ENCODE results near the gene DBH.
"Not testable (repeated sequence)": the region's sequence is repeated elsewhere in the genome, so short reads cannot be mapped to it uniquely, and the experiment has no call there.

DBH gene

DNA sequence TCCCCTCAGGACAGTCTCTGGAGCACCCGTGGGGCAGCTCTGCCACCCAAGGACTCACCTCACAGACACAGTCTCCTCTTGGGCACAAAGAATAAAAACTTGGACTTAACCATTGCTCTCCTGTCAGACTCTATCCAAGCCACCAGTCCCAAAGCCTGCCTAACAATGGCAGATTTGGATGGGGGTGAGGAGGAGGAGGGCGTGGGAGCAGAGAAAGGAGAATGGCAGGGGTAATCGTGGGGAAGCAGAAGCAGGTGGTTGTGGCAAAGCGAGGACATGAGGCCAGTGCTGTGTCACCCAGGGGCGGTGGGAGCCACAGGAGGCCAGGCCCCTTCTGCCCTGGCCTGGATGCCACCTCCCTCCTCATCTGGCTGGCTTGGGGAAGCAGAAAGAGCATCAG lies 21.5 kb upstream of the DBH start:
- Histone ChIP-seq H3K36me3 (ENCODE audit: control insufficient read depth, insufficient read depth, low read length) (no peaks in the 10 kb centered on the region), H3K9me3 (ENCODE audit: control insufficient read depth, low read length) (no peaks in the 10 kb centered on the region), H3K9ac (ENCODE audit: low read length) (no peak overlapping the region), H3K4me1 (ENCODE audit: control insufficient read depth, insufficient read depth, low read length) (no peaks in the 10 kb centered on the region), H3K4me3 (ENCODE audit: low read length) (no peak overlapping the region), H3K27me3 (ENCODE audit: control insufficient read depth, insufficient read depth, low read length) (peaks cover 18% of the 10 kb centered on the region)

DNA sequence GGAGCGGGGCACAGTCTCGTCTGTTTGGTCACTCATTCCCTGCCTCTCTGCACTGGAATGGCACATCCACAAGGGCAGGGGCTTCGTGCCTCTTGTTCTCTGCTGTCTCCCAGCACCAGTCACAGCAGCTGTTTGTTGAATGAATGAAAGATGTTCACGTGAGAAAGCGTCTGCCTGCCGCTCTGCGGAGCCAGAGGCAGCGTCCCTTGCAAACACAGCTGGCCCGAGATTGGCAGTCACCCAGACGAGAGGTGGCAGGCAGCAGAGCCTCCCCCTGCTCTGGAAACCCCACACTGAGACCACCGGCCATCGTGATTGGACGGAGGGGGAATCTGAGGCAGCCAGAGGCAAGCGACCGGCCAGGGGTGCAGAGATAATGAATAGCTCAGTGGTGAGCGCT lies 21.0 kb upstream of the DBH start:
- Histone ChIP-seq H3K36me3 (ENCODE audit: control insufficient read depth, insufficient read depth, low read length) (no peaks in the 10 kb centered on the region), H3K9me3 (ENCODE audit: control insufficient read depth, low read length) (no peaks in the 10 kb centered on the region), H3K27me3 (ENCODE audit: control insufficient read depth, insufficient read depth, low read length) (peaks cover 14% of the 10 kb centered on the region), H3K9ac (ENCODE audit: low read length) (no peak overlapping the region), H3K4me1 (ENCODE audit: control insufficient read depth, insufficient read depth, low read length) (no peaks in the 10 kb centered on the region), H3K4me3 (ENCODE audit: low read length) (no peak overlapping the region)

DNA sequence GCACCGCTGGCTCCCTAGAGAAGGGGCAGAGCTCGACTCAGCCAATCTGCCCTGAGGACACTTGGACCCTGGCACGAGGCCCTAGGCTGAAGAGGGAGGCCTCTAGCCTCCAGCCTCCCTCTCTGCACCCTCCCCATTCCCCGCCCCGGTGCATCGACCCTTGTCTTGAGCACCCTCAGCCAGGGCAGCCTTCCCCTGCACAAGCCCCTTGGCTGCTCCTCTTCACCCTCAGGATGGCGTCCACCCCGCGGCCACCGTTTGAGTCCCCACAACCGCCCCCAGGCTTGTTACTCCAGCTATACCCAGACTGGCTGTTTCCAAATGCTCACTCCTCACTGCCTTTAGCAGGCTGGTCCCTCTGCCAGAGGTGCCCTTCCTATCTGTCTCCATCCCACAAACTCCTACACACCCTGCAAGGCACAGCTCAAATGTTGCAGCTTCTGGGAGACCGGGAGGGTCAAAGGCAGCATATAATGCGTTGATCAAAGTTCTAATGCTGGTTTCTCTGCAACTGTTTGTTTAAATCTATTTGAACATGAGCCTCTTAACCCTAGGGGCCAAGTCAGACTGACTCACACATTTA lies 20.5 kb upstream of the DBH start:
- no peaks in the 10 kb centered on the region for H3K36me3 ChIP-seq (ENCODE audit: control insufficient read depth, insufficient read depth, low read length)
- H3K9me3 ChIP-seq (ENCODE audit: control insufficient read depth, low read length), result no peaks in the 10 kb centered on the region
- H3K9ac ChIP-seq (ENCODE audit: low read length), result no peak overlapping the region
- peaks cover 12% of the 10 kb centered on the region for H3K27me3 ChIP-seq (ENCODE audit: control insufficient read depth, insufficient read depth, low read length)
- H3K4me1 ChIP-seq (ENCODE audit: control insufficient read depth, insufficient read depth, low read length), result no peaks in the 10 kb centered on the region
- H3K4me3 ChIP-seq (ENCODE audit: low read length), result no peak overlapping the region

DNA sequence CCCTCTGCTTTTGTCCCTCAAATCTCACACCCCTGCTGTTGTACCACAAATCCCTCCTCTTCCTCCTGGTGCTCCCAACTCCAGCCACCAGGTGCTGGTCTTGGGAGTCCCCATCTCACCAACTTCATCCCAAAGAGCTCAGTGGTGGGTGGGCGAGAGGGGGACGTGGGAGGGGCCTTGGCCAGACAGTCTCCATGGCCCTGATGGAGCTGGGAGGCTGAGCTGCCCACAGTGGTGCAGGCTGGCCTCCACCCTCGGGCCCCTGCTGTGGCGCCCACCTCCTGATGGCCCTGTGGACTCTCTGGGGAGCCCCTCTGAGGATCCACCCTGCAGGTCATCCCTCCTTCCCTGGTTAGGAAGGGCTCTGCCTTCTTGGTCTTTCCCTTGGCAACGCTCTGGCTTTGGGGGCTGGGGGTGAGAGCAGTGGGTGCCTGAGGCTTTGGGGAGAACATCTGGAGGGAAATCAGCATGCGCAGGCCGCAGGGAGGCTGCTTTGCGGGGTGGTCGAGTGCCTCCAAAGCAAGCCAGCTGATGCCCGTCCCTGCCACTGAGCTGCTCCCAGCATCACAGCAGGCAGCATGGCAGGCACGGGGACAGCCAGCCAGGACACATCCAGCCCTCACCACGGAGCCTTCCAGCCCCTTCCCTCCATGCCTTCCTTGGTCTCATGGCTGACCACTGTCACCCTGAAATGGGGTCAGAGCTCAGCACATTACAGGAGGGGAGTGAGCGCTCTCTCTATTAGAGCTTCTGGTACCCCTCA lies 19.3 kb upstream of the DBH start:
- H3K36me3 ChIP-seq (ENCODE audit: control insufficient read depth, insufficient read depth, low read length), result no peaks in the 10 kb centered on the region
- H3K9ac ChIP-seq (ENCODE audit: low read length), result no peak overlapping the region
- no peak overlapping the region for H3K4me3 ChIP-seq (ENCODE audit: low read length)
- H3K4me1 ChIP-seq (ENCODE audit: control insufficient read depth, insufficient read depth, low read length), result no peaks in the 10 kb centered on the region
- H3K27me3 ChIP-seq (ENCODE audit: control insufficient read depth, insufficient read depth, low read length), result peaks cover 9% of the 10 kb centered on the region
- H3K9me3 ChIP-seq (ENCODE audit: control insufficient read depth, low read length), result no peaks in the 10 kb centered on the region

DNA sequence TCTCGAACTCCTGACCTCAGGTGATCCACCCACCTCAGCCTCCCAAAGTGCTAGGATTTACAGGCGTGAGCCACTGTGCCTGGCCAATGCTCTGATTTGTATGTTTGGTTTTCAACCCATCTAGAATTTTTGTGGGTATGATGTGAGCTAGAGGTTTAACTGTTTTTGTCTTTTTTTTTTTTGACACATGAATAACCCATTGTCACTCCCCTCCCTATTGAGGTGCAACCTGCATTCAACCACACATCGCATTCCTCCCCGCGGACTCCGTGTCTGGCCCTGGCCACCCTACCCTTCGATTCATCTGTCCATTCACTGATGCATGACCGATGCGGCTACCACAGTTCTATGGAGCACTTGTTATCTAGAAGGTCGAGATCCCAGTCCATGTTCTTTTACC lies 17.4 kb upstream of the DBH start:
- no peak overlapping the region for H3K9ac ChIP-seq (ENCODE audit: low read length)
- H3K36me3 ChIP-seq (ENCODE audit: control insufficient read depth, insufficient read depth, low read length), result no peaks in the 10 kb centered on the region
- peaks cover 9% of the 10 kb centered on the region for H3K27me3 ChIP-seq (ENCODE audit: control insufficient read depth, insufficient read depth, low read length)
- no peaks in the 10 kb centered on the region for H3K9me3 ChIP-seq (ENCODE audit: control insufficient read depth, low read length)
- no peak overlapping the region for H3K4me3 ChIP-seq (ENCODE audit: low read length)
- H3K4me1 ChIP-seq (ENCODE audit: control insufficient read depth, insufficient read depth, low read length), result no peaks in the 10 kb centered on the region

DNA sequence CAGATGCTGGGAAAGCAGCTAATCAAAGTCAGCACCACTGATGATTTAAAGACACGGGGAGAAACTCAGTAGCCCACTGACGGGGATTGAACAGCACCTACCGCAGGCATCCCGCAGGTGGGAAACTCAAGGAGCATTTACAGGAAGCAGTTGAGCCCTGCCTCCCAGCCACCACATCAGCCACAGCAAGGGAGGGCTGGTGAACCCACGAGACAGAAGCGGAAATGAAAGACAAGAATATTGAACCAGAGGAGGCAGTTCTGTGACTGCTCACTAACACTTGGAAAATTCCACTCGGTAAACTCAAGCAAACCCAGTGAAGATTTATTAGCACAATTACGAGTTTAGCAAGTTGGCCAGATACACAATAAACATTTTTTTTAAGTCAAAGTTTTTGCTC lies 16.4 kb upstream of the DBH start:
- no peaks in the 10 kb centered on the region for H3K36me3 ChIP-seq (ENCODE audit: control insufficient read depth, insufficient read depth, low read length)
- H3K9ac ChIP-seq (ENCODE audit: low read length), result no peak overlapping the region
- H3K4me3 ChIP-seq (ENCODE audit: low read length), result no peak overlapping the region
- H3K27me3 ChIP-seq (ENCODE audit: control insufficient read depth, insufficient read depth, low read length), result peaks cover 5% of the 10 kb centered on the region
- H3K4me1 ChIP-seq (ENCODE audit: control insufficient read depth, insufficient read depth, low read length), result no peaks in the 10 kb centered on the region
- no peaks in the 10 kb centered on the region for H3K9me3 ChIP-seq (ENCODE audit: control insufficient read depth, low read length)

DNA sequence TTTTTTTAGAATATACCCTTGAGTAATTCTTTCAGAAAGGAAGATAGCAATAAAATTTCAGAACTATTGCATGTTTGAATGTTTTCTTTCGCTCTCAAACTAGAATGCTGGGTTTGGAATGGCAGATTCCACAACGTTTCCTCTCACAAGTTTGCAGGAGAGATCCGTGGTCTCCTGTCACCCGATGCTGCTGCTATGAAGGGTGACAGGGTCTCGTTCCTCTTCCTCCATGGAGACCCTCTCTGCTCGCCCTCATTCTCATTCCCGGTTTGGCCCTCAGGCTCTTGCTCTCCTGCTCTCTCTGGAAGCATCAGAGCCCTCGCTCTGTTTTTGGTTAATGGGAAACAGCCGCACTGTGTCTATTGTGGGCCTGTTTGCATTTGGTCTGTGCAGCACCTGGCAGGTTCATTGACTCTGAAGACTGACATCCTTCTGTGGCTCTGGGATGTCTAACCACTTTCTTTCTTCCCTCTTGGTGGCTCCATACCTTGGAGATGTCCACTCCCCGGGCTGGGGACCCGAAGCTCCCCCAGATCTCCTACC lies 14.4 kb upstream of the DBH start:
- Histone ChIP-seq H3K36me3 (ENCODE audit: control insufficient read depth, insufficient read depth, low read length) (no peaks in the 10 kb centered on the region), H3K4me1 (ENCODE audit: control insufficient read depth, insufficient read depth, low read length) (no peaks in the 10 kb centered on the region), H3K9me3 (ENCODE audit: control insufficient read depth, low read length) (no peaks in the 10 kb centered on the region), H3K9ac (ENCODE audit: low read length) (no peak overlapping the region), H3K4me3 (ENCODE audit: low read length) (no peak overlapping the region), H3K27me3 (ENCODE audit: control insufficient read depth, insufficient read depth, low read length) (no peaks in the 10 kb centered on the region)

DNA sequence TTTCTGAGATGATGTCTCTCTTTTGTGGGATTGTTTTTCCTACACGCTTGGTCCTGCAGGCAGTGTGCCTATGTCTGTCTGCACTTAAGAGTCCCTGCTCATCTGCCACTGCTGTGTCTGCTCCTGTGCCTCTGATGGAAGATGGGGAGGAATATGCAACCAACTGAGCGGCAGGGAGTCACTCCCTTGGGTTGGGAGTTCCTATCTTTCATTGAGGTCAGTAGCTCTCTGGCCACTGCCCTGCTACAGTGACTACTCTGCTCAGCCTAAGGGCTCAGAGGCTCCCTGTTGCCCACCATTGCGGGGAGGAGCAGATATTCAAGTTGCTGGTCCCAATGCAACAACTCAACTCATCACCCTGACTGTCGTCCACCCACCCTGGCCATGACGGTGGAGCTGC lies 13.6 kb upstream of the DBH start:
- Histone ChIP-seq H3K36me3 (ENCODE audit: control insufficient read depth, insufficient read depth, low read length) (no peaks in the 10 kb centered on the region), H3K9ac (ENCODE audit: low read length) (no peak overlapping the region), H3K4me3 (ENCODE audit: low read length) (no peak overlapping the region), H3K27me3 (ENCODE audit: control insufficient read depth, insufficient read depth, low read length) (no peaks in the 10 kb centered on the region), H3K9me3 (ENCODE audit: control insufficient read depth, low read length) (no peaks in the 10 kb centered on the region), H3K4me1 (ENCODE audit: control insufficient read depth, insufficient read depth, low read length) (no peaks in the 10 kb centered on the region)

DNA sequence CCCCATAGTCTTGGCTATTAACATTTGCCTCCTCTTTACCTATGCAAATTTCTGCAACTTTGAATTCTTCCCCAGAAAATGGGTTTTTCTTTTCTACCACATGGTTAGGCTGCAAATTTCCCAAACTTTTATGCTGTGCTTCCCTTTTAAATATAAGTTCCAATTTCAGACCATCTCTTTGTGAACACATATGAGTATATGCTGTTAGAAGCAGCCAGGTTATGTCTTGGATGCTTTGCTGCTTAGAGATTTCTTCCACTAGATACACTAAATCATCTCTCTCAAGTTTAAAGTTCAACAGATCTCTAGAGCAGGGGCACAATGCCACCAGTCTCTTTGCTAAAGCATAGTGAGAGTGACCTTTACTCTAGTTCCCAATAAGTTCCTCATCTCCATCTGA lies 10.2 kb upstream of the DBH start:
- H3K36me3 ChIP-seq (ENCODE audit: control insufficient read depth, insufficient read depth, low read length); H3K4me3 ChIP-seq (ENCODE audit: low read length); H3K9me3 ChIP-seq (ENCODE audit: control insufficient read depth, low read length); H3K27me3 ChIP-seq (ENCODE audit: control insufficient read depth, insufficient read depth, low read length); H3K9ac ChIP-seq (ENCODE audit: low read length); H3K4me1 ChIP-seq (ENCODE audit: control insufficient read depth, insufficient read depth, low read length): not testable (repeated sequence)

DNA sequence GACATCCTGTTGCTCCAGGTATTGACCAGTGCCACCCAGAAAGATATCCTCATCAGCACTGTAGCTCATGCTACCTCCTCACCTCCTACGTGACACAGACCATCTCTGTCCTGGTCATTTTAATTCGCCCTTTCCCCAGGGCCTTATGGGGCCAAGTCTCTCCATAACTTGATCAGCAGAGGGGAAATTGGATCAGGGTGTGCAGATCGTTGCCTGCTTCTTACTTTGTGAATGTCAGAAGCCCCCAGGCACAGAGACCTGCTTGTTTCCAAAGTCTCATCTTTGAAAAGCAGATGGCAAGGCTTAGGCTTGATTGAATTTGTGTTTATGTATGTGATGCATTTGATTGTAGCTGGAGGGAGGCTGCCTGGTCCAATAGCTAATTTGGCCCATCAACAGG lies 8.8 kb upstream of the DBH start:
- Histone ChIP-seq H3K9ac (ENCODE audit: low read length) (no peak overlapping the region), H3K4me3 (ENCODE audit: low read length) (no peak overlapping the region), H3K36me3 (ENCODE audit: control insufficient read depth, insufficient read depth, low read length) (no peaks in the 10 kb centered on the region), H3K27me3 (ENCODE audit: control insufficient read depth, insufficient read depth, low read length) (no peaks in the 10 kb centered on the region), H3K9me3 (ENCODE audit: control insufficient read depth, low read length) (no peaks in the 10 kb centered on the region), H3K4me1 (ENCODE audit: control insufficient read depth, insufficient read depth, low read length) (no peaks in the 10 kb centered on the region)

DNA sequence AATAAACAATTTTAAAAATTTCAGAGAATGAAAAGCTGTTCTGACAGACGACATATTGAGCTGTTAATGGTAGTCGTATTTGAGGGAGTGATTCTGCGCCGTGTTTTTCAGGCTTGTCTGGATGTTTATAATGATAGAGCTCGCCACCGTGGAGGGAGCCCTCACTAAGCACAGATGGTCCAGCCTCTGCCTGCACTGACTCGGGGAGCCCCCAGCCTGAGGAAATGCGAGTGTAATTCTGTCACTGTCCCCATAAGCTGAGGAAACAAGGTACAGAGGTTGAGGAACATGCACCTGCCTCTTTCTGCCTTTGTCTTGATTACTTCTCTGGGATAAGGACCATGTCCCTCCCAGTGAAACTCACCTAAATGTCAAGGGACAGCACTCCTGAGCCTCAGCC lies 7.4 kb upstream of the DBH start:
- Histone ChIP-seq H3K9me3 (ENCODE audit: control insufficient read depth, low read length) (no peaks in the 10 kb centered on the region), H3K9ac (ENCODE audit: low read length) (no peak overlapping the region), H3K4me3 (ENCODE audit: low read length) (no peak overlapping the region), H3K36me3 (ENCODE audit: control insufficient read depth, insufficient read depth, low read length) (no peaks in the 10 kb centered on the region), H3K4me1 (ENCODE audit: control insufficient read depth, insufficient read depth, low read length) (no peaks in the 10 kb centered on the region), H3K27me3 (ENCODE audit: control insufficient read depth, insufficient read depth, low read length) (no peaks in the 10 kb centered on the region)

DNA sequence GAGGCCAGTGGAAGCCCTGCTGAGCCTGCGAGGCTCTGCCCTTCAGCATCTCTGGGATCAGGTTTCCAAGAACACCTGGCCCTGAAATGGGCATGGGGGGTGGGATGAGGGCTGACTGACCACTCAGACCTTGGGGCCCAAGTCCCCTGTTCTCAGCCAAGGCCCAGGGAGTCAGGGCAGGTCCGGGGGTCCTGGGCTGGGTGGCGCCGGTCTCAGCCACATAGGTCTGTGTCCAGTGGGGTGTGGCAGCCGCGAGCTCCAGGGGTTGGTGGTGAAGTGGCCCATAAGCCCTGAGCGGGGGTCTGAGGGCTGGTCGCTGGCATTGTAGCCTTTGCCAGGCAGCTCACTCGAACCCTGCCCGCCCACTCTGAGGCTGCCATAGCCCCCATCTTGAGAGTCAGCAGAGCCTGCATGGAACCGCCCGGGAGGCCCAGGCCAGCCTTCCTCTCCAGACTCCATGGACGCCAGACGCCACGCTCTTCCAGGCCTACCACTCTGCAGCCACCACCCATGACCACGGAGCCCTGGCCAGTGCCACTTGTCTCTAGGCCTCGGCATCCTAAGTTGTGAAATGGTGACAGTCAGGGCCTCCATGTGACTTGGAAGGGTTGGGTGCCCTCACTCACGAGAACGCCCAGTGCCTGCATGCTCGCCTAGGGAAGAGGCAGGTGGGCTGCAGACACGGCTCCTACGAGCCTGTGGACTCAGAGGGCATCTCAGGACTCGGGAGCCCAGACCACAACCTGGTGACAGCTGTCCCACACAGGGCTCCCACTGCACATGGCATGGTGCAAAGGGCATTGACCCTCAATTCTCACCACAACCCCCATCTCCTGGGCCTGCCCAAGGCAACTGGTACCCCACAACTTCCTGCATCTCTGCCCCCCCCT lies 6.7 kb upstream of the DBH start:
- Histone ChIP-seq H3K27me3 (ENCODE audit: control insufficient read depth, insufficient read depth, low read length) (peaks cover 4% of the 10 kb centered on the region), H3K9me3 (ENCODE audit: control insufficient read depth, low read length) (no peaks in the 10 kb centered on the region), H3K36me3 (ENCODE audit: control insufficient read depth, insufficient read depth, low read length) (no peaks in the 10 kb centered on the region), H3K4me1 (ENCODE audit: control insufficient read depth, insufficient read depth, low read length) (no peaks in the 10 kb centered on the region), H3K4me3 (ENCODE audit: low read length) (no peak overlapping the region), H3K9ac (ENCODE audit: low read length) (no peak overlapping the region)

Measured in mucosa of stomach (tissue), 1 donor.